H7 (cell line): Measurements from ENCODE around the gene FAM90A26. TPM values are rescaled to one million over a fixed set of nuclear protein-coding genes. Genes with fewer than 3 reads are reported as not detected.
"Not testable (repeated sequence)": the region's sequence is repeated elsewhere in the genome, so short reads cannot be mapped to it uniquely, and the experiment has no call there.

Experiments used
- DNase-seq: peaks from one replicate; pipeline ENCODE4 v3.0.0; 2012
- H3K27me3 ChIP-seq: 2 replicates; pipeline ENCODE4 v1.6.0; 2011; ENCODE audit warnings: mild to moderate bottlenecking, low read length; ENCODE audit not compliant: control insufficient read depth, insufficient read depth
- H3K36me3 ChIP-seq: replicated peaks from 2 replicates; pipeline ENCODE4 v1.5.1; 2011; ENCODE audit warnings: low read length; ENCODE audit not compliant: control insufficient read depth, insufficient read depth
- H3K4me3 ChIP-seq: 2 replicates; pipeline ENCODE4 v1.5.1; 2011; ENCODE audit warnings: low read depth, mild to moderate bottlenecking, control low read depth, low read length, moderate library complexity; ENCODE audit not compliant: insufficient read depth
- total RNA-seq: library from RNA; depleted of rRNA; stranded (reverse); fragments of >200 nt; shearing (Covaris generic); gene quantifications from 2 replicates; pipeline ENCODE4 v1.2.3, GENCODE V29; 2014

The FAM90A26 gene
- total RNA-seq, 1 experiment from 2014 or later, result not detected

DNA sequence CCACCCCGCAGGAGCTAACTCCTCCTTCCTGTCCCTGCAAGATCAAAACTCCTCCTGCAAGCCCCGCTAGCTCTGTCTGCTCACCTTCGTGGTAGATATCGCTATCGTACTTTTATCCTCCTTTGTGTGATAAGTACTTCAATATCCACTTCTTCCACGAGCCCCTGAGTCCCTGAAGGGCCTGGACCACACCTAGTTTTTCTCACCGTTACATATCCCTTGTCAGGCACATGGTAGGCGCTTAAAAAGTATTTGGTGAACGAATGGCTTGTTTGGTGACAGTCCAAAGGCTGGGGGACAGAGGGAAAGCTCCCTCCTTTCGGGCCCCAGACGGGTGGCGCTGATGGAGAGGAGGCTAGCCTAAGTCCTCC lies 18.4 kb upstream of the FAM90A26 start:
- not testable (repeated sequence) for H3K27me3 ChIP-seq, H3K36me3 ChIP-seq, DNase-seq
- H3K4me3 ChIP-seq, result peak overlapping the region; percentile 46

DNA sequence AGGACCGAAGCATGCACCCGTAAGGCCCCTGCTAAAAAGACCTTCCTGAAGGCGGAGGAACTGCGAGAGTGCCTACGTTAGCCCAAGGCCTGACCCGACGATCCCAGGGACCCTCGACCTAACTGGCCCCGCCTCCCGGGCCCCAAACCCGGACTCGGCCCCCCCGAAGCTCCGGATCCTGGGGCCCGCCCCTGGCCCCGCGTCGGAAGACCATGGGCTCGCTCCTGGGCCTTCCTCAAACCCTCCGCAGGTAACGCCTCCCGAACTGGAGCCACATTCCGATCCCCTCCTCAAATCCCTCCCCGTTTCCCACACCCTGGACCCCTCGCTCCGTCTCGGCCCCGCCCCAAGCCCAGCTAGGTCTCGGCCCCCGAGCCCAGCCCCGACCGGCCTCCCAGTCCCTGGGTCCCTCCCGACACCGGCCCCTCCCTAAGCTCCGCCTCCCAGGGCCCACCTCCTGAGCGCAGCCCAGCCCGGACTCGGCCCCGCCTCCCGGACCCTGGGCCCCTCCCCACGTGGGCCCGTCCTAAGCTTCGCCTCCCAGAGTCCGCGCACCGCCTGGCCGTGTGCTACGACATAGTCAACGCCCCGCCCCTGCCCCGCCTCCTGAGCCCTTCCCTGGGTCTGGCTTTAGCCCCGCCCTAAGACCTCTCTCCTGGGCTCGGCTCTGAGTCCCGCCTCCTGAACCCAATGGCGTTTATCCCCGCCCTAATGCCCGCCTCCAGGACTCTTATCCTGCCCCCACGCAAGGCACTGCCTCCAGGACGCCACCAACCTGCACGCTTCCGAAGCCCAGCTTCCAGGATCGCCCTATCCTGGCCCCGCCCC lies 17.8 kb upstream of the FAM90A26 start:
- H3K27me3 ChIP-seq, H3K36me3 ChIP-seq: not testable (repeated sequence)
- peak overlapping the region; percentile 46 for H3K4me3 ChIP-seq
- DNase-seq, result peak; percentile 77

DNA sequence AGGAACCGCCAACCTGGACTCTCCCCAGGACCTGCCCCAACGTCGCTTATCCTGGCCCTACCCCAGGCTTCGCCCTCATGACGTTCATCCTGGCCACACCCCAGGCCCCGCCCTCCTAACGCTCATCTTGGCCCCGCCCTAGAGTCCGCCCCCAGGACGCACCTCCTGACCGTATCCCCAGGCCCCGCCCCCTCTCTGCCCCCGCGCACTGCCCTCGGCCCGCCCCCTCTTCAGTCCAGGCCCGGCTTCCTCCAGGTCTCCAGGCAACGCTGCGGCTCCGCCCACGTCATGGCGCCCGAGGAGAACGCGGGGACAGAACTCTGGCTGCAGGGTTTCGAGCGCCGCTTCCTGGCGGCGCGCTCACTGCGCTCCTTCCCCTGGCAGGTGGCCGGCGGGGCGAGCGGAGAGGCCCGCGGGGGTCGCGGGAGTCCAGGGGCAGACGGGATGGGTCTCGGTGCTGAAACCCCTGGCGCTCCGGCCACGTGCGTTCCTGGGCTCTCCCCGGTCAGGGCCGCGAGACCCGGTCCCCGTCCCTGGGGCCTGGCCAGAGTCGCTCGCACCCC lies 17.1 kb upstream of the FAM90A26 start:
- not testable (repeated sequence) for H3K27me3 ChIP-seq, H3K36me3 ChIP-seq
- peak overlapping the region; percentile 58 for H3K4me3 ChIP-seq
- DNase-seq, result peak; percentile 90

DNA sequence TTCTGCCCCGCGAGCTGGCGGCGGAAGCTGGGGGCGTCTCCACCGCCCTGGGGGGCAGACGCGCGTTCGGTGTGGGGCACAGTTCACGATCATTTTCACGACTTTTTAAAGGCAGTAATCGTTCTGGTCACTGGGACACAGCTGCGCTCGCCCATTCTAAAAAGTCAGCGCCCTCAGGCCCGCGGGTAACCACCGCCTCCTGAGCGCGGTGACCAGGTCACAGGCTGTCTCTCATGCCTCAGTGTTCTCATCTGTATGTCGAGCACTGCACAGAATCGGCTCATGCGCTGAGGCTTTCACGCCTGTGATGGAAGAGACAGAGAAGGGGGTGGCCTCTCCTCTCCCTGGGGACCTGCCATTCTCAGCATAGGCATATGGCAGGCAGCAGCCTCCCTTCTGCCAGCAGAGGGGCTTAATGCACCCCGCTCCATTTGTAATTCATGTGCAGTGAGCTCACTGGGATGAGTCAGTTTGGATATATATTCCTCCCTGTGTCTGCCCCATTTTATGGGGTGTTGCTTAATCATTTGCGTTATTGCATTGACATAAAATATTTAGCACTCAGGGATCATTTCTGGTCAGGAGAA lies 16.5 kb upstream of the FAM90A26 start:
- H3K4me3 ChIP-seq, result peak overlapping the region; percentile 58
- DNase-seq, H3K36me3 ChIP-seq: not testable (repeated sequence)

DNA sequence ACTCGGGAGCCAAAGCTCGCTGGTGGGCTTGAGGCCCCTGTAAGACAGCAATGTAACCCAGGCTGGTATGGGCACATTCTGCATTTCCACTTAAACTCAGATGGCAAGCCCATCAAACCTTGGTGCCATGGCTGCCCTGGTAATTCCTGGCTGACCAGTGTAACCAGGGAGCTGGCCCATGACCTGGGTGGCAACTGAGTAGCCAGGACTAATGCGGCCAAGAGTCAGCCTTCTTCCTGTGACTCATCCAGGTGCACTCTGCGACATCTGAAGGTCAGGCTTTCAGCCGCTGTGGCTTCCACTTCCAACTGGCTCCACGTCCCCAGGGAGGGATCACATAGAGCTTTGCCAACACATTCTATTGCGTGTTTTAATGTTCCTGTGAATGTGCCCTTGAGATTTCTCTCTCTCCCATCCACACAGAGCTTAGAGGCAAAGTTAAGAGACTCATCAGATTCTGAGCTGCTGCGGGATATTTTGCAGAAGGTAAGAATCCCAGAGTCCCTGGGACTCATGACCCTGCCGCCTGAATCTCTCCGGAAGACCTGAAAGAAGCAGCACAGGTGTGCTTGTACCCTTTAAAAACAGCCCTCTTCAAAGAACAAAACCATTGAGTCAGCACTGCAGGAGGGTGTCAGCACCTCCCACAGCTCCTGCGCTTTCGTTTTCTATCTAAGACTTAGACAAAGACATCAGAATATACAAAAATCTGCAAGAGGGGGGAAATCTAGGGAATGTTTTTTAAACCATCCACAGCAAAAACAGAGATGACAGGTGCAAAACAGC lies 14.9 kb upstream of the FAM90A26 start:
- H3K4me3 ChIP-seq, H3K36me3 ChIP-seq, DNase-seq, H3K27me3 ChIP-seq: not testable (repeated sequence)

More for the DNA sequence above, 16.5 kb upstream of the FAM90A26 start:
- not testable (repeated sequence) for H3K27me3 ChIP-seq

DNA sequence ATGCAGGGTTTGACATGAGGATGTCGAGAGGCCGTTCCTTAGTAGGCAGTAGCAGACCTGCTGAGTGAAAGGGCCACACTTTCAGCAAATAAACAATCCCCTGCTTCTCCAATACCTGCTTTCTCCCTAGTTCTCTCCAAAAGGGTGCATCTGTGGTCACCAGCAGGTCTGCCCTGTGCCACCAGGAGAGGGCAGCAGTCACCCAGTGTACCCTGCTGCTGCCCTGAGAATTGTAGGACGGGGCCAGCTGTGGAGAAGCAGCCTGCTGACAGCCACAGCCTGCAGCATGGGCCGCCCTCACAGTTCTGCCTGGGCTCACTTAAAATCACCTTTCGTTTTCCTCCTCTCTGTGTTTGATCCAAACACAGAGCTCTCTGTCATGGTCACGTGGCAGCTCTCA lies 11.8 kb upstream of the FAM90A26 start:
- peak; percentile 10 for DNase-seq
- H3K4me3 ChIP-seq, H3K27me3 ChIP-seq, H3K36me3 ChIP-seq: not testable (repeated sequence)

DNA sequence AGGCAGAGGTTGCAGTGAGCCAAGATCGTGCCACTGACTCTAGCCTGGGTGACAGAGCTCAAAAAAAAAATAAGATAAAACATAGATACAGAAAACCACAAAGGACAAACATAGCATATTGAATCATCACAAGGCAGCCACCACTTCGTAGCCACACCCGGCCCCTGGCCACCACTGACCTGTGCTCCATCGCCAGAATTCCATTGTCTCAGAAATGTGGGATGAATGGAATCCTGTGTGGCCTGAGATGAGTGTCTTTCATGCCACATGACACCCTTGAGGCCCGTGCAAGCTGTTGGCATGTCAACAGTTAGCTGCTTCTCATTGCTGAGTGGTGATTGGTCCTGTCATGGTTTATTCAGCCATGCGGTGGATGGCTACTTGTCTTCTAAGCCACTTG lies 10.2 kb upstream of the FAM90A26 start:
- DNase-seq, H3K36me3 ChIP-seq, H3K4me3 ChIP-seq, H3K27me3 ChIP-seq: not testable (repeated sequence)

DNA sequence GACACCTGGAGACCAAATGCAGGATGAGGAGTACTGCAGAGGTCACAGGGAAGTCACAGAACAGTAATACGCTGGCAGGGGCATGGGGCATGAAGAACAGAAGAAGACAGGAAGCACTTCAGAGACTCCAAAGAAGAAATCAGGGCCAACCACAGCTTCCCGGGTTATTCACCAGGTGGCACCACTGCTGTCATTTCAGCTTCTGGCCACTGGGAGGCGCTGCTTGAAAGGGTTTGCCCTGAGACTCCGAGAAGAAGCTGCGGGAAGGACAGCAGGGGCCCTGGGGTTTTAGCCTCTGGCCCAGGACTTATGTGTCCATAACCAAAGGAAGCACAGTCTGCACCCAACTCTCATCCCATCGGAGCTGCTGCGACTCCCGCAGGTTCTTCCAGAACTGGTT lies 4.2 kb upstream of the FAM90A26 start:
- H3K27me3 ChIP-seq, H3K36me3 ChIP-seq, DNase-seq, H3K4me3 ChIP-seq: not testable (repeated sequence)

DNA sequence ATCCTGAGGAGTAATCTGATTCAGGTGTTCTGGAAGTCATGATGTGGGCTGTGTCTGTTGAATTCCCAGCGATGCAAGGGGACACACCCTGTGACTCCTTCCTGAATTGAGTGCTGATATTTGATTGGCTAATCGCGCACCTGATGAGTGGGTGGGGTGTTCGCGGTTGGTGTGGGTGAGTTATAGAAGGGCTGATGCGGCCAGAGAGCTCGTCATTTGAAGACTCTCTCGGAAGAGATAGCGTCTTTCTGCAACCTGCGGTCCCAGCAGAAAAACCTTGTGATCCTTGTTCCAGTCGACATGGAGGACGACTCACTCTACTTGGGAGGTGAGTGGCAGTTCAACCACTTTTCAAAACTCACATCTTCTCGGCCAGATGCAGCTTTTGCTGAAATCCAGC lies 40.1 kb downstream of the FAM90A26 start, which contains the start of gene USP17L10:
TSS of gene USP17L10 (plus strand) at position 301 of the 400 bp plus-strand sequence. CDS start at position 301, 0 bp downstream.
- not testable (repeated sequence) for H3K27me3 ChIP-seq, H3K36me3 ChIP-seq, DNase-seq, H3K4me3 ChIP-seq

DNA sequence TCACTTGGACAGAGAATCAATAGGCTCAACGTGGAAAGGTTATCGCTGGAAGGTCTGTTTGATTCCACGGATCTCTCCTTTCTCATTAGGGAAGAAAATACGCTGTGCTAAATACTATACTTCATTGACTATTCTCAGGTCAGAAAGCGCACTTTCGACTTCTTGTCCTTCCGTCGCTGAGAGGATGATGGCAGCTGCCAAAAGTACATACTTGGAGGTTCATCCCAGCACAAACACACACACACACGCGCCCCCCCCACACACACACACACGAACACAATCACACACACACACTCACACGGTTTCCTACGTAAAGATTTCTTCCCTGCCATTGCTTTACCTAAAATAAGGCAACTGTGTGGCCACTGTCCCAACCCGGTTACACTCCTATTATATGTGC lies 44.5 kb downstream of the FAM90A26 start:
- not testable (repeated sequence) for H3K4me3 ChIP-seq, DNase-seq, H3K27me3 ChIP-seq, H3K36me3 ChIP-seq

DNA sequence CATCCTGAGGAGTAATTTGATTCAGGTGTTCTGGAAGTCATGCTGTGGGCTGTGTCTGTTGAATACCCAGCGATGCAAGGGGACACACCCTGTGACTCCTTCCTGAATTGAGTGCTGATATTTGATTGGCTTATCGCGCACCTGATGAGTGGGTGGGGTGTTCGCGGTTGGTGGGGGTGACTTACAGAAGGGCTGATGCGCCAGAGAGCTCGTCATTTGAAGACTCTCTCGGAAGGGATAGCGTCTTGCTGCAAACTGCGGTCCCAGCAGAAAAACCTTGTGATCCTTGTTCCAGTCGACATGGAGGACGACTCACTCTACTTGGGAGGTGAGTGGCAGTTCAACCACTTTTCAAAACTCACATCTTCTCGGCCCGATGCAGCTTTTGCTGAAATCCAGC lies 44.9 kb downstream of the FAM90A26 start, which contains the start of gene USP17L11:
TSS of gene USP17L11 (plus strand) at position 301 of the 400 bp plus-strand sequence. CDS start at position 301, 0 bp downstream.
- DNase-seq, H3K4me3 ChIP-seq, H3K36me3 ChIP-seq, H3K27me3 ChIP-seq: not testable (repeated sequence)

DNA sequence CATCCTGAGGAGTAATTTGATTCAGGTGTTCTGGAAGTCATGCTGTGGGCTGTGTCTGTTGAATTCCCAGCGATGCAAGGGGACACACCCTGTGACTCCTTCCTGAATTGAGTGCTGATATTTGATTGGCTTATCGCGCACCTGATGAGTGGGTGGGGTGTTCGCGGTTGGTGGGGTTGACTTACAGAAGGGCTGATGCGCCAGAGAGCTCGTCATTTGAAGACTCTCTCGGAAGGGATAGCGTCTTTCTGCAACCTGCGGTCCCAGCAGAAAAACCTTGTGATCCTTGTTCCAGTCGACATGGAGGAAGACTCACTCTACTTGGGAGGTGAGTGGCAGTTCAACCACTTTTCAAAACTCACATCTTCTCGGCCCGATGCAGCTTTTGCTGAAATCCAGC lies 49.6 kb downstream of the FAM90A26 start, which contains the start of gene USP17L12:
TSS of gene USP17L12 (plus strand) at position 301 of the 400 bp plus-strand sequence. CDS start at position 301, 0 bp downstream.
- DNase-seq, H3K4me3 ChIP-seq, H3K36me3 ChIP-seq, H3K27me3 ChIP-seq: not testable (repeated sequence)

DNA sequence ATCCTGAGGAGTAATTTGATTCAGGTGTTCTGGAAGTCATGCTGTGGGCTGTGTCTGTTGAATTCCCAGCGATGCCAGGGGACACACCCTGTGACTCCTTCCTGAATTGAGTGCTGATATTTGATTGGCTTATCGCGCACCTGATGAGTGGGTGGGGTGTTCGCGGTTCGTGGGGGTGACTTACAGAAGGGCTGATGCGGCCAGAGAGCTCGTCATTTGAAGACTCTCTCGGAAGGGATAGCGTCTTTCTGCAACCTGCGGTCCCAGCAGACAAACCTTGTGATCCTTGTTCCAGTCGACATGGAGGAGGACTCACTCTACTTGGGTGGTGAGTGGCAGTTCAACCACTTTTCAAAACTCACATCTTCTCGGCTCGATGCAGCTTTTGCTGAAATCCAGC lies 54.4 kb downstream of the FAM90A26 start, which contains the start of gene USP17L13:
TSS of gene USP17L13 (plus strand) at position 301 of the 400 bp plus-strand sequence. CDS start at position 301, 0 bp downstream.
- H3K4me3 ChIP-seq, H3K36me3 ChIP-seq, DNase-seq, H3K27me3 ChIP-seq: not testable (repeated sequence)
